ENCODE data around the gene ACSL1. TPM values are rescaled to one million over a fixed set of nuclear protein-coding genes. Genes with fewer than 3 reads are reported as not detected.

Gene ACSL1
- total RNA-seq, 1 experiment from 2014 or later = 3.5 TPM

DNA sequence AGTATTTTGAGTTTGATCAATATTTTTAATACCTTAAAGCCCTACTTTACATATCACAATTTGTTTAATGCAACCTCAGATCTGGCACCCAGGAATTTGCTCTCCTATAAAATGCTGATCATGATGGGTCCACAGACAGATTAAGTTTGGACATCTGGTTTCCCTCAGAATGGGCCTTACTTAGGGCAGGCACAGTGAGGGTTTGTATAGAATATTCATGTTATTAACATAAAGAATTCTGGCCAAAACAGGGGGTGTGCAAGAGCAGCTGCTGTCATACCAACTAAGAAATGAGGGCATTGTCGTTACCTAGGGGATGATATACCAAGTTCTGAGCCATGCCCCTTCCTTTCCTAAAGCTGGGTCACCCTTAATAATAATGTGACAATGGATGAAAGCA is 54.4 kb downstream of the ACSL1 start:
- no peak overlapping the region for H2BK20ac ChIP-seq (ENCODE audit: low read depth, low read length, poor library complexity, severe bottlenecking)
- no peak overlapping the region for H2BK12ac ChIP-seq (ENCODE audit: insufficient read length, low read depth, low read length)
- Mint-ChIP-seq H3K27ac (no peak overlapping the region), H3K4me3 (no peak overlapping the region), H3K27me3 (ENCODE audit: low read depth) (no peaks in the 10 kb centered on the region), H3K36me3 (ENCODE audit: insufficient read depth in 1 of 3, low read depth in 3 of 3) (no peaks in the 10 kb centered on the region), H3K9me3 (no peaks in the 10 kb centered on the region), H3K4me1 (no peaks in the 10 kb centered on the region)
- no CpG with 5 or more reads among the region's 1 CpG for WGBS (ENCODE audit: extremely low coverage, insufficient read length, low lambda C conversion rate)
- no peak overlapping the region for H3K4ac ChIP-seq (ENCODE audit: low read depth, low read length)
- no peaks in the 10 kb centered on the region for H3K79me1 ChIP-seq (ENCODE audit: insufficient read depth, low read depth, low read length, poor library complexity, severe bottlenecking)
- no peaks in the 10 kb centered on the region for H3K79me2 ChIP-seq (ENCODE audit: insufficient read depth, low read length)
- no peak overlapping the region for H3K23ac ChIP-seq (ENCODE audit: insufficient read length, low read depth, low read length)
- H3K4me2 ChIP-seq (ENCODE audit: insufficient read depth, insufficient read length, low read length) = no peak overlapping the region
- no peak overlapping the region for H3K9ac ChIP-seq (ENCODE audit: extremely low read depth, insufficient read length, low read length)
- no peak overlapping the region for H3K14ac ChIP-seq (ENCODE audit: insufficient read depth, low read length)
- no peaks in the 10 kb centered on the region for H3K4me1 ChIP-seq (ENCODE audit: insufficient read depth, low read length)
- no peak overlapping the region for H4K8ac ChIP-seq (replicated peaks; ENCODE audit: insufficient read length, low read depth, low read length)
- no peak overlapping the region for H2BK120ac ChIP-seq (ENCODE audit: low read depth, low read length, poor library complexity, severe bottlenecking)
- no peak overlapping the region for H2BK5ac ChIP-seq (ENCODE audit: insufficient read length, low read length)
- H3K56ac ChIP-seq (ENCODE audit: insufficient read length, low read depth, low read length) = no peak overlapping the region
- H2AK5ac ChIP-seq (ENCODE audit: insufficient read length, low read length) = no peak overlapping the region
- H3K27me3 ChIP-seq (ENCODE audit: insufficient read depth, low read length) = no peaks in the 10 kb centered on the region
- no peaks in the 10 kb centered on the region for H4K20me1 ChIP-seq (ENCODE audit: control insufficient read depth, insufficient read depth, insufficient read length)
- H3K27ac ChIP-seq (ENCODE audit: insufficient read length, low read depth, low read length) = no peak overlapping the region
- no peaks in the 10 kb centered on the region for H3K9me3 ChIP-seq (ENCODE audit: control insufficient read depth, low read depth, low read length)
- no peak overlapping the region for H4K91ac ChIP-seq (ENCODE audit: insufficient read length, low read depth, low read length)
- DNase-seq = no peak
- H2AFZ ChIP-seq (ENCODE audit: low read length) = no peak overlapping the region
- H4K5ac ChIP-seq (ENCODE audit: insufficient read length, low read depth, low read length) = no peak overlapping the region
- TF ChIP-seq, protein P1, sequence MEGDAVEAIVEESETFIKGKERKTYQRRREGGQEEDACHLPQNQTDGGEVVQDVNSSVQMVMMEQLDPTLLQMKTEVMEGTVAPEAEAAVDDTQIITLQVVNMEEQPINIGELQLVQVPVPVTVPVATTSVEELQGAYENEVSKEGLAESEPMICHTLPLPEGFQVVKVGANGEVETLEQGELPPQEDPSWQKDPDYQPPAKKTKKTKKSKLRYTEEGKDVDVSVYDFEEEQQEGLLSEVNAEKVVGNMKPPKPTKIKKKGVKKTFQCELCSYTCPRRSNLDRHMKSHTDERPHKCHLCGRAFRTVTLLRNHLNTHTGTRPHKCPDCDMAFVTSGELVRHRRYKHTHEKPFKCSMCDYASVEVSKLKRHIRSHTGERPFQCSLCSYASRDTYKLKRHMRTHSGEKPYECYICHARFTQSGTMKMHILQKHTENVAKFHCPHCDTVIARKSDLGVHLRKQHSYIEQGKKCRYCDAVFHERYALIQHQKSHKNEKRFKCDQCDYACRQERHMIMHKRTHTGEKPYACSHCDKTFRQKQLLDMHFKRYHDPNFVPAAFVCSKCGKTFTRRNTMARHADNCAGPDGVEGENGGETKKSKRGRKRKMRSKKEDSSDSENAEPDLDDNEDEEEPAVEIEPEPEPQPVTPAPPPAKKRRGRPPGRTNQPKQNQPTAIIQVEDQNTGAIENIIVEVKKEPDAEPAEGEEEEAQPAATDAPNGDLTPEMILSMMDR (conservative IDR thresholded peaks at IDR 0.05) = no peak
- H3K18ac ChIP-seq (ENCODE audit: insufficient read length, low read depth, low read length) = no peak overlapping the region
- H3T11ph ChIP-seq (ENCODE audit: low read length) = no peak overlapping the region
- no peak overlapping the region for H2BK15ac ChIP-seq (ENCODE audit: low read depth, low read length)
- no peaks in the 10 kb centered on the region for H3K23me2 ChIP-seq (ENCODE audit: insufficient read length, low read depth, low read length, poor library complexity, severe bottlenecking)
